ENCODE results near the gene PLXND1.

Gene PLXND1

GRCh38 chr3:129567939-129568338 lies 38.5 kb downstream of the PLXND1 start:
- H3K36me3 ChIP-seq (replicated peaks) = peaks cover 76% of the 10 kb centered on the region
- in situ Hi-C loops (cut with HindIII; ENCODE audit: low pct_ligation_motif_present, low sequenced_read_pairs) = no loop called here

DNA sequence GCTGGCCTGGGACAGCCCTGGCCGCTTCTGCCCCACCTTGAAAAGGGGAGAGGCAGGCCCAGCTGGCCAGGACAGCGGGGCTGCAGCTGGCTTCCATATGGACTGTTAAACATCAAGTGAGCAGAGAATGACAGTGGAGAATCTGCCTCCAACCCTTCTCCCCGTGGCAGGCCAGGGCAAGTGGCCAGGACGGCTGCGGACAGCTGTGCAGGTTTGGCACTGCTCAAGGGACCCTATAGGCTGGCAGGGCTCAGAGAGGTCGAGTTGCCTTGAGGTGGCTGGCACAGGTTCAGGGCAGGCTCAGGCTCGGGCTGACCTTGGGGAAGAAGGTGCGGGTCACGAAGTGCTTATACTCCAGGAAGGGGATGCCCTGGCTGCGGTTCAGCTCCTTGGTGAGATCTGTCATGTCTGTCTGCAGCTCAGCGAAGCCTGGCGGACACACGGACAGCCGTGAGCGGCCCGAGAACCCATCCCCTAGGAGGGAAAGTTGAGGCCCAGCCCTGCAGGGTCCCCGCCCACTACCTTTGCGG lies 39.2 kb downstream of the PLXND1 start:
- Histone ChIP-seq H3K27me3 (replicated peaks) (no peaks in the 10 kb centered on the region), H3K36me3 (replicated peaks) (peaks cover 78% of the 10 kb centered on the region), H3K27ac (no peak overlapping the region), H3K4me3 (ENCODE audit: low read depth, low read length) (no peak overlapping the region)
- DNase-seq = no peak
- no peak for TF ChIP-seq CTCF (IDR thresholded peaks at IDR 0.05; ENCODE audit: low read depth, low read length, missing control alignments)
- in situ Hi-C loops (cut with HindIII; ENCODE audit: low pct_ligation_motif_present, low sequenced_read_pairs) = no loop called here

More at GRCh38 chr3:129567939-129568338, 38.5 kb downstream of the PLXND1 start:
- Histone ChIP-seq H3K4me3 (ENCODE audit: low read depth, low read length) (no peak overlapping the region), H3K27me3 (replicated peaks) (no peaks in the 10 kb centered on the region), H3K27ac (no peak overlapping the region)
- no peak for DNase-seq
- no peak for TF ChIP-seq CTCF (IDR thresholded peaks at IDR 0.05; ENCODE audit: low read depth, low read length, missing control alignments)

GRCh38 chr3:129565902-129566301 lies 40.6 kb downstream of the PLXND1 start:
- TF ChIP-seq CTCF (IDR thresholded peaks at IDR 0.05; ENCODE audit: low read depth, low read length, missing control alignments) = no peak
- in situ Hi-C loops (cut with HindIII; ENCODE audit: low pct_ligation_motif_present, low sequenced_read_pairs) = no loop called here
- Histone ChIP-seq H3K36me3 (replicated peaks) (peaks cover 72% of the 10 kb centered on the region), H3K27ac (no peak overlapping the region), H3K27me3 (replicated peaks) (no peaks in the 10 kb centered on the region), H3K4me3 (ENCODE audit: low read depth, low read length) (no peak overlapping the region)
- no peak for DNase-seq

- H3K36me3 ChIP-seq (replicated peaks) = peaks cover 64% of the 10 kb centered on the region
- in situ Hi-C loops (cut with HindIII; ENCODE audit: low pct_ligation_motif_present, low sequenced_read_pairs) = no loop called here
- no peak overlapping the region for H3K27ac ChIP-seq
- H3K4me3 ChIP-seq (ENCODE audit: low read depth, low read length) = no peak overlapping the region
- no peaks in the 10 kb centered on the region for H3K27me3 ChIP-seq (replicated peaks)
- TF ChIP-seq CTCF (IDR thresholded peaks at IDR 0.05; ENCODE audit: low read depth, low read length, missing control alignments) = no peak
- no peak for DNase-seq
Observed at GRCh38 chr3:129564981-129565644, 41.4 kb downstream of the PLXND1 start.

- Histone ChIP-seq H3K27me3 (replicated peaks) (no peaks in the 10 kb centered on the region), H3K4me3 (ENCODE audit: low read depth, low read length) (no peak overlapping the region), H3K27ac (no peak overlapping the region), H3K36me3 (replicated peaks) (peaks cover 64% of the 10 kb centered on the region)
- DNase-seq = no peak
- in situ Hi-C loops (cut with HindIII; ENCODE audit: low pct_ligation_motif_present, low sequenced_read_pairs) = no loop called here
- no peak for TF ChIP-seq CTCF (IDR thresholded peaks at IDR 0.05; ENCODE audit: low read depth, low read length, missing control alignments)
Observed at GRCh38 chr3:129563850-129564535, 42.5 kb downstream of the PLXND1 start.
